Spleen (tissue), 11 donors: ENCODE measurements around the gene GPC3. TPM values are rescaled to one million over a fixed set of nuclear protein-coding genes. Genes with fewer than 3 reads are reported as not detected.

Experiments used
- DNase-seq: peaks from one replicate; pipeline ENCODE4 v3.0.0-alpha.2; 2020
- H3K27ac ChIP-seq, 8 donors: fragments of 200-600 bp; sonication (generic) in 7 of 8; 1 replicate in 4 of 8; 2 replicates in 4 of 8; pipeline versions ENCODE4 v1.5.0 to v1.8.0; 2016 to 2021; ENCODE audit warnings: inconsistent platforms in 4 of 8, mild to moderate bottlenecking in 4 of 8, moderate library complexity in 1 of 8
- H3K27me3 ChIP-seq, 7 donors: fragments of 200-600 bp; sonication (generic) in 6 of 7; replicated peaks in 1 of 7; 1 replicate in 4 of 7; 2 replicates in 3 of 7; pipeline versions ENCODE4 v1.5.0 to v1.8.0; 2016 to 2021; ENCODE audit warnings: inconsistent platforms in 3 of 7, mild to moderate bottlenecking in 1 of 7
- H3K36me3 ChIP-seq, 6 donors: fragments of 200-600 bp; sonication (generic) in 5 of 6; 1 replicate in 4 of 6; 2 replicates in 2 of 6; pipeline versions ENCODE4 v1.5.0 to v1.8.0; 2016 to 2021; ENCODE audit warnings: inconsistent platforms in 2 of 6
- H3K4me1 ChIP-seq, 6 donors: fragments of 200-600 bp; sonication (generic) in 5 of 6; 1 replicate in 3 of 6; 2 replicates in 3 of 6; pipeline versions ENCODE4 v1.5.0 to v1.8.0; 2016 to 2021; ENCODE audit warnings: inconsistent platforms in 3 of 6
- H3K4me3 ChIP-seq, 8 donors: fragments of 200-600 bp; sonication (generic) in 7 of 8; 1 replicate in 4 of 8; 2 replicates in 4 of 8; pipeline versions ENCODE4 v1.5.0 to v1.8.0; 2016 to 2021; ENCODE audit warnings: inconsistent platforms in 4 of 8, mild to moderate bottlenecking in 4 of 8, moderate library complexity in 2 of 8
- H3K9me3 ChIP-seq, 8 donors: fragments of 200-600 bp; sonication (generic) in 7 of 8; 1 replicate in 4 of 8; 2 replicates in 4 of 8; pipeline versions ENCODE4 v1.5.0 to v1.8.0; 2016 to 2021; ENCODE audit warnings: inconsistent platforms in 4 of 8
- CTCF ChIP-seq, 11 experiments: fragments of 200-600 bp in 7 of 11; fragments of 450-650 bp in 4 of 11; sonication (generic) in 4 of 11; IDR thresholded peaks in 8 of 11; conservative IDR thresholded peaks in 3 of 11; 1 replicate in 7 of 11; 2 replicates in 4 of 11; pipeline versions ENCODE4 v1.4.0 to v1.8.0; 2016 to 2021; ENCODE audit warnings: antibody characterized with exemption in 11 of 11, inconsistent platforms in 4 of 11, mild to moderate bottlenecking in 1 of 11
- POLR2A ChIP-seq, 3 donors: fragments of 450-650 bp; IDR thresholded peaks; one replicate each; pipeline ENCODE4 v1.5.1; 2017; ENCODE audit warnings: antibody characterized with exemption in 3 of 3, mild to moderate bottlenecking in 1 of 3
- POLR2AphosphoS5 ChIP-seq, 3 donors: sonication (generic); formaldehyde crosslinking; IDR thresholded peaks; one replicate each; pipeline ENCODE4 v1.5.1; 2017; ENCODE audit warnings: antibody characterized with exemption in 3 of 3
- WGBS, 5 donors: extraction: QIAGEN DNeasy Blood & Tissue Kit in 3 of 5; methylation state at CpG; one replicate each; pipeline versions ENCODE4 v1.1.5 to v1.1.7; 2013 to 2018; 5-methylcytosine and 5-hydroxymethylcytosine counted together
- intact Hi-C: fragments of 100-400 bp; cut with DNase I; formaldehyde crosslinking; loops from one replicate; pipeline ENCODE4 v1.15.0; 2023; ENCODE audit warnings: low total_unique reads
- polyA plus RNA-seq, 3 donors: library from polyadenylated mRNA; stranded (reverse); fragments of 200-250 nt; gene quantifications; one replicate each; pipeline ENCODE4 v1.2.1, GENCODE V29; 2013
- total RNA-seq, 7 donors: library from RNA; depleted of rRNA in 3 of 7; stranded (reverse); fragments of >200 nt in 3 of 7; fragmentation: NEBNext Ultra II Directional in 4 of 7; extraction: Animal tissue kit (Norgen Biotek cat#: 25700) in 4 of 7; gene quantifications; one replicate each; pipeline versions ENCODE4 v1.1.0 to v1.2.1, GENCODE V29; 2016 to 2021
- donor health status: healthy with polysubstance abuse.
- donor health status: DM: no; HTN: no; CAD: no; lungs with moderate emphysema.
- donor health status: DM: no; HTN: no; CAD: no.
- donor health status: Bipolar disorder and iron deficiency.
- donor health status: healthy.
- donor health status: DM: no; HTN: no; CAD: no.
- donor health status: DM: yes; HTN: yes; CAD: no.

The GPC3 gene
- total and polyA plus RNA-seq, 10 donors: 0.41 to 3.3 (median 1.5) TPM

GRCh38 chrX:133681421-133681820 is 304.0 kb downstream of the GPC3 start:
- Histone ChIP-seq H3K27ac (no peak overlapping the region), H3K9me3 (no peaks in the 10 kb centered on the region), H3K4me1 (no peaks in the 10 kb centered on the region), H3K36me3 (no peaks in the 10 kb centered on the region), H3K4me3 (no peak overlapping the region), H3K27me3 (peaks cover 0 to 6% (median 0%) of the 10 kb centered on the region in 7 donors)
- WGBS, 5 donors: 31 to 51% (median 35%) methylated on average over 3 of the region's 3 CpGs
- DNase-seq: no peak
- no peak for TF ChIP-seq POLR2A (IDR thresholded peaks at IDR 0.05)
- no peak for TF ChIP-seq POLR2AphosphoS5 (IDR thresholded peaks at IDR 0.05)
- no peak for TF ChIP-seq CTCF (IDR thresholded peaks at IDR 0.05 in 8 of 11, conservative IDR thresholded peaks at IDR 0.05 in 3 of 11)
- intact Hi-C loops: no loop called here

GRCh38 chrX:133677123-133678063 is 308.0 kb downstream of the GPC3 start:
- H3K36me3 ChIP-seq: no peaks in the 10 kb centered on the region
- H3K4me1 ChIP-seq: no peaks in the 10 kb centered on the region
- no peak overlapping the region for H3K4me3 ChIP-seq
- 61 to 93% (median 83%) methylated on average over 6 of the region's 6 CpGs for WGBS, 5 donors
- TF ChIP-seq POLR2A (IDR thresholded peaks at IDR 0.05) (no peak), CTCF (IDR thresholded peaks at IDR 0.05 in 8 of 11, conservative IDR thresholded peaks at IDR 0.05 in 3 of 11) (no peak), POLR2AphosphoS5 (IDR thresholded peaks at IDR 0.05) (no peak)
- no peak overlapping the region for H3K27ac ChIP-seq
- intact Hi-C loops: loop anchor here (10.0 kb wide), 1 partner anchor 343 kb away; no protein-coding TSS in a partner anchor
- peaks cover 0 to 6% (median 0%) of the 10 kb centered on the region in 7 donors for H3K27me3 ChIP-seq
- DNase-seq: no peak
- H3K9me3 ChIP-seq: no peaks in the 10 kb centered on the region

GRCh38 chrX:133676344-133677122 is 308.9 kb downstream of the GPC3 start:
- Histone ChIP-seq H3K36me3 (no peaks in the 10 kb centered on the region), H3K9me3 (no peaks in the 10 kb centered on the region), H3K4me3 (no peak overlapping the region), H3K27me3 (peaks cover 0 to 6% (median 0%) of the 10 kb centered on the region in 7 donors), H3K4me1 (no peaks in the 10 kb centered on the region), H3K27ac (no peak overlapping the region)
- intact Hi-C loops: loop anchor here (10.0 kb wide), 1 partner anchor 342 kb away; no protein-coding TSS in a partner anchor
- TF ChIP-seq POLR2A (IDR thresholded peaks at IDR 0.05): no peak
- no peak for DNase-seq
- WGBS, 5 donors: 36 to 74% (median 56%) methylated on average over 1 of the region's 1 CpG

- no peaks in the 10 kb centered on the region for H3K9me3 ChIP-seq
- H3K4me1 ChIP-seq: no peaks in the 10 kb centered on the region
- H3K4me3 ChIP-seq: no peak overlapping the region
- no peak overlapping the region for H3K27ac ChIP-seq
- no peak for DNase-seq
- H3K27me3 ChIP-seq: peaks cover 0 to 3% (median 0%) of the 10 kb centered on the region in 7 donors
- intact Hi-C loops: loop anchor here (10.0 kb wide), 1 partner anchor 340 kb away; no protein-coding TSS in a partner anchor
- 45 to 72% (median 64%) methylated on average over 6 of the region's 6 CpGs for WGBS, 5 donors
- TF ChIP-seq POLR2A (IDR thresholded peaks at IDR 0.05): no peak
- no peaks in the 10 kb centered on the region for H3K36me3 ChIP-seq
These were observed 310.5 kb downstream of the GPC3 start for GRCh38 chrX:133674726-133675470.
